Stomach smooth muscle (tissue), 2 donors: Measurements from ENCODE around the gene NADSYN1.

Source experiments
- H3K27ac ChIP-seq: one replicate; pipeline ENCODE4 v1.7.0; 2013; ENCODE audit warnings: mild to moderate bottlenecking, low read length, inconsistent platforms
- H3K27me3 ChIP-seq, 2 donors: one replicate each; pipeline ENCODE4 v1.7.0; 2013; ENCODE audit warnings: low read length in 2 of 2; ENCODE audit not compliant: insufficient read depth in 2 of 2, control insufficient read depth in 1 of 2
- H3K36me3 ChIP-seq, 2 donors: one replicate each; pipeline ENCODE4 v1.7.0; 2013; ENCODE audit warnings: low read length in 2 of 2; ENCODE audit not compliant: control insufficient read depth in 2 of 2, insufficient read depth in 2 of 2
- H3K4me1 ChIP-seq: one replicate; pipeline ENCODE4 v1.7.0; 2013; ENCODE audit warnings: low read length; ENCODE audit not compliant: control insufficient read depth, insufficient read depth
- H3K4me3 ChIP-seq, 2 donors: one replicate each; pipeline ENCODE4 v1.7.0; 2013; ENCODE audit warnings: low read length in 2 of 2
- H3K9ac ChIP-seq, 2 donors: one replicate each; pipeline ENCODE4 v1.7.0; 2013; ENCODE audit warnings: low read length in 2 of 2, mild to moderate bottlenecking in 1 of 2
- H3K9me3 ChIP-seq, 2 donors: one replicate each; pipeline ENCODE4 v1.7.0; 2013; ENCODE audit warnings: low read length in 2 of 2; ENCODE audit not compliant: control insufficient read depth in 2 of 2
- donor health status: healthy.
- donor health status: Pancreatic carcinoma.

Gene NADSYN1

GRCh38 chr11:71542382-71542781 is 89.4 kb downstream of the NADSYN1 start:
- no peaks in the 10 kb centered on the region for H3K9me3 ChIP-seq
- H3K9ac ChIP-seq = no peak overlapping the region
- no peak overlapping the region for H3K27ac ChIP-seq
- H3K36me3 ChIP-seq = no peaks in the 10 kb centered on the region
- H3K4me3 ChIP-seq = no peak overlapping the region
- H3K4me1 ChIP-seq = no peaks in the 10 kb centered on the region
- peaks cover 3 to 7% of the 10 kb centered on the region in 2 donors for H3K27me3 ChIP-seq

GRCh38 chr11:71542879-71543777 is 90.1 kb downstream of the NADSYN1 start:
- no peaks in the 10 kb centered on the region for H3K4me1 ChIP-seq
- H3K9me3 ChIP-seq = no peaks in the 10 kb centered on the region
- H3K36me3 ChIP-seq = no peaks in the 10 kb centered on the region
- peaks cover 7 to 12% of the 10 kb centered on the region in 2 donors for H3K27me3 ChIP-seq
- H3K4me3 ChIP-seq = no peak overlapping the region
- no peak overlapping the region for H3K27ac ChIP-seq
- H3K9ac ChIP-seq = no peak overlapping the region

GRCh38 chr11:71543866-71544265 is 90.9 kb downstream of the NADSYN1 start:
- Histone ChIP-seq H3K36me3 (no peaks in the 10 kb centered on the region), H3K9me3 (no peaks in the 10 kb centered on the region), H3K4me3 (no peak overlapping the region), H3K27me3 (peaks cover 11 to 13% of the 10 kb centered on the region in 2 donors), H3K9ac (no peak overlapping the region), H3K4me1 (no peaks in the 10 kb centered on the region), H3K27ac (no peak overlapping the region)

- Histone ChIP-seq H3K27me3 (peaks cover 11 to 14% of the 10 kb centered on the region in 2 donors), H3K4me3 (no peak overlapping the region), H3K4me1 (no peaks in the 10 kb centered on the region), H3K9me3 (no peaks in the 10 kb centered on the region), H3K27ac (no peak overlapping the region), H3K36me3 (no peaks in the 10 kb centered on the region), H3K9ac (no peak overlapping the region)
These were observed 91.7 kb downstream of the NADSYN1 start for GRCh38 chr11:71544525-71545214.

GRCh38 chr11:71545405-71545966 is 92.5 kb downstream of the NADSYN1 start:
- no peak overlapping the region for H3K27ac ChIP-seq
- H3K27me3 ChIP-seq = peaks cover 11 to 14% of the 10 kb centered on the region in 2 donors
- no peaks in the 10 kb centered on the region for H3K9me3 ChIP-seq
- H3K4me3 ChIP-seq = no peak overlapping the region
- H3K4me1 ChIP-seq = no peaks in the 10 kb centered on the region
- no peak overlapping the region for H3K9ac ChIP-seq
- no peaks in the 10 kb centered on the region for H3K36me3 ChIP-seq

- no peaks in the 10 kb centered on the region for H3K36me3 ChIP-seq
- H3K9ac ChIP-seq = no peak within 1 kb of the TSS
These were observed 95.1 kb downstream of the NADSYN1 start, which contains the start of gene KRTAP5-9 for GRCh38 chr11:71548120-71548519. Gene KRTAP5-9 (plus strand): TSS chr11:71548420. CDS start chr11:71548658, 238 bp downstream.

GRCh38 chr11:71548716-71549151 is 95.7 kb downstream of the NADSYN1 start:
- Histone ChIP-seq H3K36me3 (no peaks in the 10 kb centered on the region), H3K9me3 (no peaks in the 10 kb centered on the region), H3K9ac (no peak overlapping the region), H3K27ac (no peak overlapping the region), H3K27me3 (peaks cover 11 to 14% of the 10 kb centered on the region in 2 donors), H3K4me1 (no peaks in the 10 kb centered on the region), H3K4me3 (no peak overlapping the region)

More at GRCh38 chr11:71548120-71548519, 95.1 kb downstream of the NADSYN1 start, which contains the start of gene KRTAP5-9:
- H3K27ac ChIP-seq = no peak within 1 kb of the TSS
- no peaks in the 10 kb centered on the region for H3K4me1 ChIP-seq
- no peaks in the 10 kb centered on the region for H3K9me3 ChIP-seq
- no peak within 1 kb of the TSS for H3K4me3 ChIP-seq
- peaks cover 11 to 14% of the 10 kb centered on the region in 2 donors for H3K27me3 ChIP-seq
